ENCODE results near the gene ZIM2.

ZIM2 gene

DNA sequence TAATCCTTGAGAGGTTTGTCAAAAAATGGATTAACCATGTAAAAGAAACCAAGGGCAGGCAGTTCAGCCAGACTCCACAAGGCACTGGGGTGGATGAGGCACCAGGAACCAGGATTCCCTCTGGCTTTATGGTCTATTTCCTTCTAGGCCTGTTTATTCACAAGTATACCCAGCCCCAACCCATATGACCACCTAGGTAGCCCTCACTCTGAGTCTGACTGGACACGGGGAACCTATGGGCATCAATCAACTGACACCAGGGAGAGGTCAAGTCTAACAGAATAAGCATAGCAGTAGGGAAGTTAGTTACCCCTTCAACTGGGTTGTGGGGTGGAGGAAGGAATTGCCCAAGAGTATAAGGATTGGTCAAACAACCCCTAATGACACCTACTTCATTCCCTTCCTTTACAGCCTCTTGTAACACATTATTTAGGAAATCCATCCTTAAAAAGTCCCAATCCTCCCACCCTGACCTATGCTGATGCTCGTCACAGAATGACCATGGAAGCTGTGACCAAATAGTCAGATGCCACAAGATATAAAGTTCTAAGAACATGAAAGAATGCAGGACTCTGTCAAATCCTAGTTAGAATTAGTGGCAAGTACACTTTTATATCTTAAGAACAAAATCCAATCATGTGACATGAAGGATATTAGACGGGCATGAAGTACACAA, 31.7 kb downstream of the ZIM2 start:
- DNase-seq (ENCODE audit: low spot score): no peak

DNA sequence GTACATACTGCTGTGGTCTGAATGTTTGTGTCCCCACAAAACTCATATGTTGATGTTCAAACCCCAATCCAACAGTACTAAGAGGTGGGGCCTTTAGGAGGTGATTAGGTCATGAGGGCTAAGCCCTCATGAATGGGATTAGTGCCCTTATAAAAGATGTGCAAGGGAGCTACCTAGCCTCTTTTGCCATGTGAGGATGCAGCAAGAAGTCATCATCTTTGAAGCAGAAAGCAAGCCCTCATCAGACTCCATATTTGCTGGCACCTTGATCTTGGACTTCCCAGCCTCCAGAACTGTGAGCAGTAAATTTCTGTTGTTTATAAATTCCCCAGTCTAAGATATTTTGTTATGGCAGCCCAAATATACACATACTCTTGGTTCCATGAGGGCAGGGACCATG, 33.9 kb downstream of the ZIM2 start:
- DNase-seq (ENCODE audit: low spot score): no peak

DNA sequence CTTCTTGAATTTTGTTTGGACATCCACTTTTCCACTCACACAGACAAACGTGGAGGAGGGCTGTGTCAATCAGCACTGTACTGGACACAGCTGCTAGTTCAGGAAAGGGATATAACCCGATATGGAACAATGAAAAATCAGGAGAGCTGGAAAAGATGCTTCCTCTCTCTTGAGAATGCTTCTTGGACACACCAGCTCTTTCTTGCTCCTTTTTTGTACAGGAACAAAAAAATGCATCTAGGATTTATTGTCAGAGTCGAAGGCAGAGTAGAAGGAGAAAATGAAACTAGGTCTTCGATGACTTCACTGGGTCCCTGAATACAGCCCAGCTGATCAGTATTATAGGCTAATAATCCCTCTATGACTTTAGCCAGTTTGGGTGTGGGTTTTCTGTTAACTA, 62.2 kb downstream of the ZIM2 start:
- DNase-seq (ENCODE audit: low spot score): no peak

DNA sequence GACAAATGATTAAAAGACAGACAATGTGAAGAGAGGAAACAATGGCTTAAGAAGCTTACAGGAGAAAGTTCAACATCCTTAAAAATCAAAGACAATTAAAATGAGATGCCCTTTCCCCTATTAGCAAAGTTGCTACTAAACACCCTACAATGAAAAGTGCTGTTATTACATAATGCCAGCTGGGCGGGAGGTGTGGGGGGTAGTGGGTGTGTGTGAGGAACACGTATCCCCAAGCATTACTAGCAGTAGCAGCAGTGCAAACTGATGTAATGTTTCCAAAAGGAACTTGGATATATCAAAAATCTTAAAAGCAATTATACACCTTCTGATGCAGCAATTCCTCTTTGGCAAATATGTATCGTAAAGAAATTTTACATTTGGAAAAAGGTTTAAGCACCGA, 70.9 kb downstream of the ZIM2 start:
- no peak for DNase-seq (ENCODE audit: low spot score)

DNA sequence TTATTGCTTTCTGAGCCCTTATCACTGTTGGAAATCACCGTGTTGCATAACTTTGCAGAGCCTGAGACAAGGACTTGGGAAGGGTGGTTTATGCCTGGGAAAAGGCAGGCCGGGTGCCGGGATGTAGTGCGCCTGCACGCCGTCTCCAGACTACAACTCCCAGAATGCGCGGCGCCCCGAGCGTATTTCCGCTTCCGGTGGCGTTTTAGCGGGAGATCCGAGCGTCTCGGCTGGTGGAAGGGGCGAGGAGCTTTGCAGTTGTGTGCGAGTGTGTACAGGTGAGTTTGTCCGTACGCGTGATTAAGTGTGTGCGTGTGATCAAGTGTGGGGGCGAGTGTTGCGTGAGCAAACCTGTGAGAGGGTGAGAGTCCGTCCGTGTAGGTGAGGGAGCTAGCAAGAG, 75.4 kb downstream of the ZIM2 start:
- no peak for DNase-seq (ENCODE audit: low spot score)

DNA sequence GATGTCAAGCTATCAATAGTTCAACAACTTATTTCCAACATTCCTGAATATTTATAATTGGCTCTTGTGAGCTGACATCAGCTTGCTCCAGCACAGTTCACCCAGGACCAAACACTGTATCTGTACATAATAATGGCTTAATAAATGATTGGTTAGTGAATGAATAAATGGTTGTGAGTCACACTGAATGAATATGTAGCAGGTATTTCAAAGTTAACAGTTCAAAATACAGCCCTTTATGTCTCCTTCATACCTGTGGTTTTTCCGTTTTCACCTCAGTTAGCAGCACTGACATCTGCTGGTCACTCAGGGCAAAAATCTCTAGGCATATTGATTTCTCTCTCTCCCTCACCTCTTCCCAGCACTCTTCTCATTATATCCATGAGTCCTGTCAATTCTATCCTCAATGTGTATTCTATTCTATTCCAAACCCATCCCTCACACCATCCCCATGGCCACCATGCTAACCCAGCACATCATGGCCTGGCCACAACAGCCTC, 76.3 kb downstream of the ZIM2 start:
- no peak for DNase-seq (ENCODE audit: low spot score)

DNA sequence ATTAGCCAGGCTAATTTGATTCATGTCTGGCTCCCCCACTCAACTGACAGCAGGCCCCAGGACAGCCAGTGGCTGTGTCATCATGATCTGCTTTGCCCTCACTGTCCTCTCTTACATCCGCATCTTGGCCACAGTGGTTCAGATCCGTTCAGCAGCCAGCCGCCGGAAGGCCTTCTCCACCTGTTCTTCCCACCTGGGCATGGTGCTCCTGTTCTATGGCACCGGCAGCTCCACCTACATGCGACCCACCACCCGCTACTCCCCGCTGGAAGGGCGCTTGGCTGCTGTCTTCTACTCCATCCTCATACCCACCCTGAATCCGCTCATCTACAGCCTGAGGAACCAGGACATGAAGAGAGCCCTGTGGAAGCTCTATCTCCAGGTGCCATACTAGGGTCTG, 79.7 kb downstream of the ZIM2 start:
- no peak for DNase-seq (ENCODE audit: low spot score)

DNA sequence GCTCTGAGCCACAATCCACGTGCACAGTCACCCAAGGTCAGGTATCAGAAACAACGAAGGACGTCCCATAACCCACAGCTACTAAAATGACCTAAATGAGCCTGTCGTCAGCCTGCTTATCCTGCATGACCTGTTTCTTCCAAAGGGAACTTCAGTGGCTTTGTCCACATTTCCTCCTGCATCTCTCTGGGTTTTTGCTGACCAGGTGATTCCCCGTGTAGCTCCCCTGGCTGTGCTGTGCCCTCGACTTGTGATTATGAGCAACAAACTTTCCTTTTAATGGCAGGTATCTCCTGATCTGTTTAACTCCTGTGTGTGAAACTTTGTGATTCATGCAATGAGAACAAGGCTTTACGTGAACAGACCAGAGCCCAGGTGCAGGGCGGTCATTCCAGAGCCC, 81.0 kb downstream of the ZIM2 start:
- no peak for DNase-seq (ENCODE audit: low spot score)

DNA sequence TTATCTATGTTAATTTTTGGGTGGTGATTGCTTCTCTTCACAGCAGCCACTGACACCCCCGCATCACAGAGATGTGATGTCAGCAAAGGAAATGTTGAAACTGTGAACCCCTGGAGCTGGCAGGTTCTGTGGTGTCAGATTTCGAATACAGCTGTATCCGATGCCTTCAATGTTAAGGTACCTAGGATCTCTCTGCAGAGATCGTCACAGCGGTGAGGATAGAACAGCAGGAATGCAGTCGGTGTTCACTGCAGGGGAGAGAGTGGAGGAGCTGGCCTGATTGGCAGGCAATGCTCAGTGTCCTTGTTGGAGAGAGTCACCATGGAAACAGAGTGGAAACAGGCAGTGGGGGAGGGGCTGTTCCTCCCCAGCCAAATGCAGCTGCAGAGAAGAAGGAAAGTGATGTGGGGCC, 89.4 kb downstream of the ZIM2 start:
- no peak for DNase-seq (ENCODE audit: low spot score)

DNA sequence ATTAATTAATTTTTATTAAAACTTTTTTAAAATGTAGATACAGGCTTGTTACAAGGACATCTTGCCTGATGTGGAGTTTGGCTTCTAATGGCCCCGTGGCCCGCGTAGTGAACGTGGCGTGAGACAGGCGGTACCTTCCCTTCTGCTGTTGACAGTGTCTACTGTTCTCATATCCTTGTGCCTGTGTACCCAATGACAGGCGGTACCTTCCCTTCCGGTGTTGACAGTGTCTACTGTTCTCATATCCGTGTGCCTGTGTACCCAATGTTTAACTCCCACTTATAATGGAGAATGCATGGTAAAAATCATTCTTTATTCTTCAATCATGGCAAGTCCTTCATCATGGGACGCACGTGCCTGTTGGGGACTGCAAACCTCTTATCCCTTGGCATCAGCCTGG, 89.9 kb downstream of the ZIM2 start:
- DNase-seq (ENCODE audit: low spot score): no peak

DNA sequence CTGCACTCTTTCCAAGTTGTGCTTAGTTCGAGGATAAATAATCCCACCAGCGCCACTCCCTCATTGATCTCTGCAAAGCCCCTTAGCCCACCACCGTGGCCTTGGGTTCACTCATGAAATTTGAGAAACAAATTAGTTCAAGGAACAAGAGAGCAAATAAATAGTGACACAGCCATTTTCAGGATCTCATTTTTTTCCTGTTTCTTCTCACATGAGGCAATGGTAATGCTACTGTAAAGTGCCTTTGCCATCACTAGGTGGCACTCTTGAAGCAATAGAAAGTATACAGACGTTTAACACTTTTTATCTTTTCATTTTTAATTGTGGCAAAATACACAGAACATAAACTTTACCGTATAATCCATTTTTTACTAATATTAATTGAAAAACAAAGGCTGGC, 92.1 kb downstream of the ZIM2 start:
- peak; percentile 34 for DNase-seq (ENCODE audit: low spot score)

DNA sequence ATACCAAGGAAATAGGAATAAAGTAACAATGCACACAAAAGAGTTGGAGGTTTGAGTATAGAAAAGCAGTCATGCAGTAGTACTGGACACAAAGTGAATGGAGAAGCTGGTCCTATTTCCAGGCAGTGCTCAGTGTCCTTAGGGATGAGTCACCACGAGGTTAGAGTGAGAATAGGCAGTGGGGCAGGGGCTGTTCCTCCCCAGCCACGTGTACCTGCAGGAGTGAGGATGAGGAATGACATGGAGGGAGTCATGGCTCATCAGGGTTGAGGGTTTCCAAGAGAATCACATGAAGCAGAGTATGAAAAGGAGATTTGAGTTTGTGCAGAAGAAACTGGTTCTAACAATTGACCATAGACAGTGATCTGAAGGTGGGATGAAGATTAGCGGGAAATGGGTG, 94.2 kb downstream of the ZIM2 start:
- DNase-seq (ENCODE audit: low spot score): no peak

DNA sequence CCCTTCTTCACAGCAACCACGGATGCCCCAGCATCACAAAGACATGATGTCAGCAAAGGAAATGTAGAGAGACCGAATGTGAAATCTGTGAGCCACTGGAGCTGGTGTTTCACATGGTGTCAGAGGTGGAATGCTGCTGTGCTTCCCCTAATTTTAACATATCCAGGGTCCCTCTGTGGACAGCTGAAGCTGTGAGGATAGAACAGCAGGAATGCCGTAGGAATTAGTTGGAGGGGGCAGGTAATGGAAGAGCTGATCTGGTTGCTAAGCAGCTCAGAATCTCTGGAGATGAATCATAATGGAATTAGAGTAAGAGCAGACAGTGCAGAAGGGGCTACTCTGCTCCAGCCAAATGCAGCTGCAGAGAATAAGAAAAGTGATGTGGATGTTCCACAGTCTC, 100.0 kb downstream of the ZIM2 start:
- DNase-seq (ENCODE audit: low spot score): no peak

DNA sequence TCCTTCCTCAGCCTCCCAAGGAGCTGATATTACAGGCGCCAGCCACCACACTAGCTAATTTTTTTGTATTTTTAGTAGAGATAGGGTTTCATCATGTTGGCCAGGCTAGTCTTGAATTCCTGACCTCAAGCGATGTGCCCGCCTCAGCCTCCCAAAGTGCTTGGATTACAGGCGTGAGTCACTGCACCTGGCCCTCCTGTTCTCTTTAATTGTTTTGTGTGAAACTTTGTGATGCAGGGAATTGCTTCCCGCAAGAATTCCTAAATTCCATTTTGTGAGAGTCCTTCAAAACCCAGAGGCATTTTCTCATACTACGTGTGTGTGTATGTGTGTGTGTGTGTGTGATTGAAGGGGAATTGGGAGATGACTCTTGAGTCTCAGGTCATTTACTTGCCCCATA, 104.0 kb downstream of the ZIM2 start:
- no peak for DNase-seq (ENCODE audit: low spot score)

DNA sequence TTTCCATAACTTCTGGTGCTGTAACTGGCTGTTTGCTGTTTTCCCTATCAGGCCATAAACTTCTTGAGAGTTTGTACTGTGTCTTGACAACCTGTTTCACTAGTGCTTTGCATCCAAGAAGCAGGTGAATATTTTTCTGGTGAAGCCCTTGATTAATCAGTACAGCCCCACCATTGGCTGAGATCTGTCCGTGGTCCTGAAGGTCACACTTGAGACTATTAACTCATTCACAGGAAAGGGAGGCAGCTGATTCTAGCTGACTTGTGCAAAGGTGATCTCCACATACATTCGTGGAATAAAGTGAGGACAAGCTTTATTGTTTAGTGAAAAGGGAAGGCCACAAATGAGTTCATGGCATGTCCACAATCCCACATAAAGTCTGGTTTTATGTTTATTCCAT, 107.5 kb downstream of the ZIM2 start:
- peak; percentile 2 for DNase-seq (ENCODE audit: low spot score)

DNA sequence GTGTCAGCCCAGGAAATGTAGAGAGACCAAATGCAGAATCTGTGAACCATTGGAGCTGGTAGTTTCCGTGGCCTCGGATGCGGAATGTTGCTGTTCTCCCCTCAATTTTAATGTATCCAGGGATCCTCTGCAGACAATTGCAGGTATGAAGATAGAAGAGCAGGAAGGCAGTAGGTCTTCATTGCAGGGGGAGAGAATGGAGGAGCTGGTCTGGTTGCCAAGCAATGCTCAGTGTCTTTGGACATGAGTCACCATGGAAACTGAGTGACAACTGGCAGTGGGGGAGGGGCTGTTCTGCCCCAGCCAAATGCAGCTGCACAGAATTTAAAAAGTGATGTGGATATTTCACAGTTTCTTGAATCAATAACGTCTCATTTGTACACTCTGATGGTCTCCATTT, 112.8 kb downstream of the ZIM2 start:
- no peak for DNase-seq (ENCODE audit: low spot score)

DNA sequence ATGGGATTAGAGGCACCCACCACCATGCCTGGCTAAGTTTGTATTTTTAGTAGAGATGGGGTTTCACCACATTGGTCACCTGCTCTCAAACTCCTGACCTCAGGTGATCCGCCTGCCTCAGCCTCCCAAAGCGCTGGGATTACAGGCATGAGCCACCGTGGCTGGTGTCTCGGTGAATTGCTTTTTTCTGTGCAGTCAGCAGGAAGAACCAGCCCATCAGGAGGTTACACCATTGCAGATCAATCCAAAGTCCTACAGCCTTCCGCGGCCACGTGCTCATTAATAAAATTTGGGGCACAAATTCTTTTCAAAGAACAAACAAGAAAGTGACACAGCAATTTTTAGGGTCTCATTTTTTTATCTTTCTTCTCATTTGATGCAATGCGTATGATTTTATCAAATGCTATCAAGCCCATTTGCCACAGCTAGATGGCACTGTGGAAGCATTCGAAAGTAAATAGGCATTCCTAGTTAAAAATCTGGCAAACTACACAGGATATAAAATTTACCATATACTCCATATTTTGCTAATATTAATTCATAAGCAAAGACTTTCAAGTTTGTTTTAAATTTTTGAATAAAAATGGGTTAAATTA, 114.6 kb downstream of the ZIM2 start:
- DNase-seq (ENCODE audit: low spot score): peak; percentile 3
